ENCODE results near the gene IFIT1B. TPM values are rescaled to one million over a fixed set of nuclear protein-coding genes. Genes with fewer than 3 reads are reported as not detected.

Gene IFIT1B
- total and polyA plus RNA-seq, 10 of the 15 experiments (the other 5 are each of a cell fraction or from before 2014, with no cell fraction given), result 0.04 TPM; not detected in 9

GRCh38 chr10:89391907-89392756 is 14.3 kb downstream of the IFIT1B start, which contains the start of gene IFIT1 (continued):
- TF ChIP-seq IRF5 (IDR thresholded peaks at IDR 0.05; ENCODE audit: borderline replicate concordance) (no peak), FOXM1 (IDR thresholded peaks at IDR 0.05; ENCODE audit: low read depth, low read length) (0 out of 2 replicates have a peak, but pooled peaks have one; percentile 41), MEF2A (IDR thresholded peaks at IDR 0.05; ENCODE audit: insufficient read depth, low read depth, low read length) (peak; percentile 82), PAX5 (IDR thresholded peaks at IDR 0.05; ENCODE audit: borderline replicate concordance, low read depth, low read length) (0 out of 2 replicates have a peak, but pooled peaks have one; percentile 35), NR2C1 (IDR thresholded peaks at IDR 0.05) (no peak), PML (IDR thresholded peaks at IDR 0.05; ENCODE audit: low read length) (peak; percentile 67; the same call in 1 of the 2 replicates), IRF4 (IDR thresholded peaks at IDR 0.05; ENCODE audit: low read depth, low read length) (peak; percentile 54; the same call in 1 of the 2 replicates), ETV6 (conservative IDR thresholded peaks at IDR 0.05 in 1 of 2, IDR thresholded peaks at IDR 0.05 in 1 of 2; ENCODE audit: borderline replicate concordance in 1 of 2, low read depth in 1 of 2) (peak in 1 of 2 experiments; percentile 97; a peak in 2 of 4 replicates), POLR2A (IDR thresholded peaks at IDR 0.05; ENCODE audit: low read depth, low read length) (peak; percentile 63), RUNX3 (IDR thresholded peaks at IDR 0.05; ENCODE audit: low read length) (peak; percentile 23; the same call in 1 of the 2 replicates), YY1 (IDR thresholded peaks at IDR 0.05; ENCODE audit: low read depth, low read length) (0 out of 2 replicates have a peak, but pooled peaks have one; percentile 12), GABPA (IDR thresholded peaks at IDR 0.05; ENCODE audit: low read depth) (0 out of 2 replicates have a peak, but pooled peaks have one; percentile 7), DPF2 (IDR thresholded peaks at IDR 0.05) (0 out of 2 replicates have a peak, but pooled peaks have one; percentile 22), TBL1XR1 (IDR thresholded peaks at IDR 0.05; ENCODE audit: low read depth, low read length) (0 out of 2 replicates have a peak, but pooled peaks have one; percentile 45)
